Kidney (tissue), 14 donors: Measurements from ENCODE around the gene HLX. TPM values are rescaled to one million over a fixed set of nuclear protein-coding genes. Genes with fewer than 3 reads are reported as not detected.

Experiments
- DNase-seq, 5 donors: peaks; one replicate each; pipeline ENCODE4 v3.0.0-alpha.2; 2013 to 2020
- FAIRE-seq: peaks from 2 replicates; lab custom pipeline; 2012; peaks lifted over from hg19 to GRCh38; lab: Jason Lieb, UNC
- H3K27ac ChIP-seq, 2 donors: one replicate each; pipeline ENCODE4 v1.7.0; 2013; ENCODE audit warnings: low read depth in 2 of 2, low read length in 2 of 2, inconsistent platforms in 1 of 2
- H3K27me3 ChIP-seq: one replicate; pipeline ENCODE4 v1.7.1; 2013; ENCODE audit warnings: low read length, inconsistent platforms; ENCODE audit not compliant: control insufficient read depth, insufficient read depth
- H3K36me3 ChIP-seq, 3 donors: one replicate each; pipeline versions ENCODE4 v1.7.0 to v1.7.1; 2013; ENCODE audit warnings: low read length in 3 of 3, control low read depth in 1 of 3, inconsistent platforms in 1 of 3; ENCODE audit not compliant: insufficient read depth in 3 of 3, control insufficient read depth in 2 of 3
- H3K4me1 ChIP-seq, 3 donors: one replicate each; pipeline versions ENCODE4 v1.7.0 to v1.7.1; 2013; ENCODE audit warnings: low read length in 3 of 3, inconsistent platforms in 1 of 3, low read depth in 1 of 3; ENCODE audit not compliant: control insufficient read depth in 2 of 3, insufficient read depth in 2 of 3
- H3K4me3 ChIP-seq, 3 donors: one replicate each; pipeline versions ENCODE4 v1.7.0 to v1.8.1; 2013; ENCODE audit warnings: low read length in 3 of 3, control low read depth in 1 of 3, inconsistent platforms in 1 of 3
- H3K9ac ChIP-seq, 3 donors: one replicate each; pipeline versions ENCODE4 v1.7.0 to v1.7.1; 2013; ENCODE audit warnings: low read length in 3 of 3, control low read depth in 1 of 3, inconsistent platforms in 1 of 3
- H3K9me3 ChIP-seq, 3 donors: one replicate each; pipeline versions ENCODE4 v1.7.0 to v1.7.1; 2013; ENCODE audit warnings: low read length in 3 of 3, control low read depth in 1 of 3, inconsistent platforms in 1 of 3; ENCODE audit not compliant: control insufficient read depth in 2 of 3, insufficient read depth in 1 of 3
- CTCF ChIP-seq: IDR thresholded peaks from 3 replicates; pipeline ENCODE4 v1.5.1; 2012; ENCODE audit warnings: mild to moderate bottlenecking, moderate library complexity, borderline replicate concordance; ENCODE audit not compliant: insufficient read depth; ENCODE audit errors: extremely low read depth
- intact Hi-C: fragments of 100-400 bp; cut with DNase I; formaldehyde crosslinking; loops from one replicate; pipeline ENCODE4 v1.11.1; 2022
- polyA plus RNA-seq: library from polyadenylated mRNA; stranded (reverse); fragments of 350-450 nt; fragmentation: Illumina TruSeq; extraction: RNeasy Lipid Tissue Mini Kit (QIAGEN cat#74804); gene quantifications from one replicate; pipeline ENCODE4 v1.2.3, GENCODE V29; 2014; ENCODE audit warnings: low read depth, low replicate concordance; ENCODE audit not compliant: insufficient read depth
- total RNA-seq: library from RNA; stranded (reverse); fragmentation: NEBNext Ultra II Directional; extraction: Animal tissue kit (Norgen Biotek cat#: 25700); gene quantifications from one replicate; pipeline ENCODE4 v1.2.1, GENCODE V29; 2021
- donor health status: control.
- donor health status: control.
- donor health status: control.
- donor health status: control.
- donor health status: control.
- donor health status: DM: yes; HTN: yes; CAD: no.
- donor health status: Normal renal cell carcinoma (clear cell type).

Gene HLX
- total and polyA plus RNA-seq, 2 donors from 2014 or later: 4.7 to 8.2 TPM

GRCh38 chr1:220914283-220915116, 35.3 kb downstream of the HLX start:
- H3K9me3 ChIP-seq: no peaks in the 10 kb centered on the region
- TF ChIP-seq CTCF: no peak
- no peaks in the 10 kb centered on the region for H3K36me3 ChIP-seq
- no peaks in the 10 kb centered on the region for H3K4me1 ChIP-seq
- intact Hi-C loops: no loop called here
- H3K27me3 ChIP-seq: no peaks in the 10 kb centered on the region
- no peak overlapping the region for H3K9ac ChIP-seq
- no peak for FAIRE-seq
- no peak overlapping the region for H3K4me3 ChIP-seq
- DNase-seq: no peak
- no peak overlapping the region for H3K27ac ChIP-seq

- no peaks in the 10 kb centered on the region for H3K9me3 ChIP-seq
- no peak overlapping the region for H3K4me3 ChIP-seq
- H3K9ac ChIP-seq: no peak overlapping the region
- intact Hi-C loops: no loop called here
- no peak for FAIRE-seq
- no peak overlapping the region for H3K27ac ChIP-seq
- H3K27me3 ChIP-seq: no peaks in the 10 kb centered on the region
- no peak for TF ChIP-seq CTCF
- no peaks in the 10 kb centered on the region for H3K4me1 ChIP-seq
- no peaks in the 10 kb centered on the region for H3K36me3 ChIP-seq
- no peak for DNase-seq
Observed at GRCh38 chr1:220915117-220915440, 35.8 kb downstream of the HLX start.

DNA sequence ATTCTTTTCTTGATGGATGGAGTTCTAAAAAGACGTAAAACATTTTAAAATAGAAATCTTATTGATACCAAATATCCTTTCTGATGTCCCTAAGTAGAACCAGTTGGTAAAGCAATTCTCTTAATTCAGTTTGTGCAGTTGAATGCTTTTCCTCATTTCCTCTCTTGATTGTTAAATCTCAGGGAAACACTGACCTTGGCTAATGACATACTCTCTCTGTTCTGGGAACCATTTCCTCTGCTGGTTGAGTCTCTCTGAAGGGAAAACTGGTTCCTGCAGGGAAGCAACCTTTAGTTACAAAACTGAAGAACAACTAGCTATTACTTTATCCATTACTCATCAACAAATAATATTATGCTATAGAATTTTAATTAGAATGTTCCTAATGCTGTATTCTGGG, 36.7 kb downstream of the HLX start:
- FAIRE-seq: no peak
- H3K36me3 ChIP-seq: no peaks in the 10 kb centered on the region
- intact Hi-C loops: no loop called here
- no peaks in the 10 kb centered on the region for H3K4me1 ChIP-seq
- no peaks in the 10 kb centered on the region for H3K9me3 ChIP-seq
- H3K4me3 ChIP-seq: no peak overlapping the region
- no peak overlapping the region for H3K9ac ChIP-seq
- H3K27ac ChIP-seq: no peak overlapping the region
- DNase-seq: no peak
- no peak for TF ChIP-seq CTCF
- H3K27me3 ChIP-seq: no peaks in the 10 kb centered on the region

DNA sequence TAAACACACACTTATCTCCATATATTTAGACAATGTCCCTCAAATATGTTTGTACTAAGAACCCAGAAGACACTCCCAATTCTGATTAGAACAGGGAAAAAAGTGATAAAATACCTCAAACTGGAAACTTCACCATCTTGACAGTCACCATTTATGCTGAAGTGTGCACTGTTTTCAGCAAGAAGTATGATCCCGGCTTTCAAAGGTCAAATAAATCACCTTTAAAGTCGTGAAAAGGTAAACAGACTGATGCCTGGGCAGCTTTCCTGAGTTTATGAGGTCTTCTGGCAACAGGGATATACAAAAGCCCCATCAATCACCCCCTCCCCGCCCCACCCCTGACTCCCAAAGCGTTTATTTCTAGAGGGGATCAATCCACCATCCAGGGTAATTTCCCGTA, 37.9 kb downstream of the HLX start:
- no peak overlapping the region for H3K4me3 ChIP-seq
- FAIRE-seq (no peak), DNase-seq (no peak)
- H3K4me1 ChIP-seq: no peaks in the 10 kb centered on the region
- no peak overlapping the region for H3K27ac ChIP-seq
- no peak overlapping the region for H3K9ac ChIP-seq
- no peak for TF ChIP-seq CTCF
- no peaks in the 10 kb centered on the region for H3K36me3 ChIP-seq
- H3K9me3 ChIP-seq: no peaks in the 10 kb centered on the region
- H3K27me3 ChIP-seq: no peaks in the 10 kb centered on the region
- intact Hi-C loops: no loop called here
